NCI-H2081 (cell line): ENCODE measurements around the gene CLDN24.

ENCODE experiments used
- DNase-seq, 2 experiments: peaks; one replicate each; lab custom pipeline; 2025; lab: John Stamatoyannopoulos, UW

The CLDN24 gene

GRCh38 chr4:183322326-183322725 is at the start of gene CLDN24:
Gene CLDN24, minus strand, starts transcription at chr4:183322426. Its CDS starts 0 bp downstream, at chr4:183322426.
- DNase-seq = no peak

GRCh38 chr4:183370786-183371185 is 48.6 kb upstream of the CLDN24 start:
- DNase-seq = no peak

GRCh38 chr4:183369073-183369472 is 46.8 kb upstream of the CLDN24 start:
- no peak for DNase-seq

- DNase-seq = no peak
These were observed 44.1 kb upstream of the CLDN24 start for GRCh38 chr4:183366206-183366835.

GRCh38 chr4:183364025-183364424 is 41.8 kb upstream of the CLDN24 start:
- no peak for DNase-seq

- no peak for DNase-seq
These were observed 40.8 kb upstream of the CLDN24 start for GRCh38 chr4:183362916-183363542.

- no peak for DNase-seq
These were observed 39.8 kb upstream of the CLDN24 start for GRCh38 chr4:183362036-183362435.

GRCh38 chr4:183360161-183360919 is 38.1 kb upstream of the CLDN24 start:
- no peak for DNase-seq

GRCh38 chr4:183358215-183358755 is 36.1 kb upstream of the CLDN24 start:
- no peak for DNase-seq

- DNase-seq = no peak
These were observed 34.9 kb upstream of the CLDN24 start for GRCh38 chr4:183356931-183357675.

- no peak for DNase-seq
These were observed 34.1 kb upstream of the CLDN24 start for GRCh38 chr4:183356173-183356830.

GRCh38 chr4:183355405-183355804 is 33.2 kb upstream of the CLDN24 start:
- DNase-seq = no peak

GRCh38 chr4:183354219-183354618 is 32.0 kb upstream of the CLDN24 start:
- peak in 1 of 2 experiments; percentile 15 for DNase-seq

- no peak for DNase-seq
These were observed 31.3 kb upstream of the CLDN24 start for GRCh38 chr4:183353557-183353956.

GRCh38 chr4:183352546-183352945 is 30.3 kb upstream of the CLDN24 start:
- no peak for DNase-seq

- DNase-seq = no peak
These were observed 28.3 kb upstream of the CLDN24 start for GRCh38 chr4:183350317-183351071.

- no peak for DNase-seq
These were observed 27.4 kb upstream of the CLDN24 start for GRCh38 chr4:183349673-183350072.

- no peak for DNase-seq
These were observed 26.8 kb upstream of the CLDN24 start for GRCh38 chr4:183348706-183349659.

GRCh38 chr4:183348136-183348535 is 25.9 kb upstream of the CLDN24 start:
- DNase-seq = no peak

- DNase-seq = no peak
These were observed 25.3 kb upstream of the CLDN24 start for GRCh38 chr4:183347566-183347965.
